Stomach (tissue), 9 donors: ENCODE results near the gene THY1. TPM values are rescaled to one million over a fixed set of nuclear protein-coding genes. Genes with fewer than 3 reads are reported as not detected.
A peak's percentile ranks its signal among the peaks of the same experiment; 100 is the strongest.

Source experiments
- DNase-seq, 2 donors: peaks; one replicate each; pipeline versions ENCODE4 v3.0.0 to v3.0.0-alpha.2; 2013 to 2019
- H3K27ac ChIP-seq, 5 donors: fragments of 200-600 bp in 4 of 5; sonication (generic) in 4 of 5; one replicate each; pipeline ENCODE4 v1.5.1; 2013 to 2019; ENCODE audit warnings: mild to moderate bottlenecking in 1 of 5, moderate library complexity in 1 of 5
- H3K27me3 ChIP-seq, 3 donors: fragments of 200-600 bp; sonication (generic); one replicate each; pipeline ENCODE4 v1.5.1; 2017 to 2019; ENCODE audit warnings: mixed run types in 1 of 3
- H3K36me3 ChIP-seq, 4 donors: fragments of 200-600 bp; sonication (generic); 1 replicate in 3 of 4; 2 replicates in 1 of 4; pipeline ENCODE4 v1.5.1; 2016 to 2019
- H3K4me1 ChIP-seq, 4 donors: fragments of 200-600 bp; sonication (generic); one replicate each; pipeline ENCODE4 v1.5.1; 2016 to 2019
- H3K4me3 ChIP-seq, 4 donors: fragments of 200-600 bp; sonication (generic) in 3 of 4; one replicate each; pipeline ENCODE4 v1.5.1; 2016 to 2019; ENCODE audit warnings: mild to moderate bottlenecking in 1 of 4
- H3K9me3 ChIP-seq, 4 donors: fragments of 200-600 bp; sonication (generic); one replicate each; pipeline ENCODE4 v1.5.1; 2016 to 2019
- CTCF ChIP-seq, 7 experiments: fragments of 450-650 bp in 4 of 7; fragments of 200-600 bp in 3 of 7; sonication (generic) in 3 of 7; IDR thresholded peaks; one replicate each; pipeline ENCODE4 v1.5.1; 2016 to 2019; ENCODE audit warnings: antibody characterized with exemption in 7 of 7, control low read depth in 2 of 7, mild to moderate bottlenecking in 1 of 7
- EP300 ChIP-seq: sonication (generic); formaldehyde crosslinking; IDR thresholded peaks from one replicate; pipeline ENCODE4 v1.6.1; 2017; ENCODE audit warnings: antibody characterized with exemption
- POLR2A ChIP-seq, 4 donors: fragments of 450-650 bp; IDR thresholded peaks; one replicate each; pipeline ENCODE4 v1.6.1; 2016; ENCODE audit warnings: antibody characterized with exemption in 4 of 4, control low read depth in 2 of 4, mild to moderate bottlenecking in 1 of 4, moderate library complexity in 1 of 4
- POLR2AphosphoS5 ChIP-seq, 3 donors: sonication (generic); formaldehyde crosslinking; IDR thresholded peaks; one replicate each; pipeline ENCODE4 v1.6.1; 2016; ENCODE audit warnings: antibody characterized with exemption in 3 of 3
- WGBS, 5 donors: extraction: QIAGEN DNeasy Blood & Tissue Kit in 3 of 5; methylation state at CpG; one replicate each; pipeline versions ENCODE4 v1.1.5 to v1.1.7; 2013 to 2018; 5-methylcytosine and 5-hydroxymethylcytosine counted together
- intact Hi-C: fragments of 100-400 bp; cut with DNase I; formaldehyde crosslinking; loops from one replicate; pipeline ENCODE4 v1.15.1; 2023; ENCODE audit warnings: low total_unique reads
- polyA plus RNA-seq, 3 donors: library from polyadenylated mRNA; stranded (reverse); fragments of 200-250 nt; gene quantifications; one replicate each; pipeline ENCODE4 v1.2.3, GENCODE V29; 2013
- total RNA-seq, 5 donors: library from RNA; depleted of rRNA; stranded (reverse); fragments of >200 nt; gene quantifications; one replicate each; pipeline versions ENCODE4 v1.1.0 to v1.2.3, GENCODE V29; 2014 to 2016
- donor health status: healthy with polysubstance abuse.
- donor health status: Bipolar disorder and iron deficiency.
- donor health status: healthy.

Gene THY1
- total and polyA plus RNA-seq, 8 donors = 1.2 to 13.7 (median 7.9) TPM

- Histone ChIP-seq H3K36me3 (no peaks in the 10 kb centered on the region), H3K4me3 (no peak overlapping the region), H3K9me3 (no peaks in the 10 kb centered on the region), H3K27me3 (no peaks in the 10 kb centered on the region), H3K4me1 (peaks cover 39 to 79% (median 60%) of the 10 kb centered on the region in 4 donors), H3K27ac (peak overlapping the region in 1 of 5 donors; percentile 93)
- intact Hi-C loops = no loop called here
- DNase-seq = peak in 1 of 2 donors; percentile 18
- 38 to 63% (median 53%) methylated on average over 10 of the region's 10 CpGs for WGBS, 5 donors
- TF ChIP-seq EP300 (no peak), CTCF (IDR thresholded peaks at IDR 0.05) (no peak), POLR2AphosphoS5 (IDR thresholded peaks at IDR 0.05) (no peak), POLR2A (IDR thresholded peaks at IDR 0.05) (no peak)
Measured at GRCh38 chr11:119378851-119379465, 44.0 kb downstream of the THY1 start.

- Histone ChIP-seq H3K4me1 (peaks cover 39 to 86% (median 63%) of the 10 kb centered on the region in 4 donors), H3K36me3 (no peaks in the 10 kb centered on the region), H3K27me3 (no peaks in the 10 kb centered on the region), H3K9me3 (no peaks in the 10 kb centered on the region), H3K27ac (peak overlapping the region in 3 of 5 donors; percentile 81 to 93 (median 81)), H3K4me3 (no peak overlapping the region)
- intact Hi-C loops = no loop called here
- TF ChIP-seq EP300 = no peak
- TF ChIP-seq CTCF (IDR thresholded peaks at IDR 0.05) = no peak
- TF ChIP-seq POLR2AphosphoS5 (IDR thresholded peaks at IDR 0.05) = no peak
- TF ChIP-seq POLR2A (IDR thresholded peaks at IDR 0.05) = no peak
- no peak for DNase-seq
- WGBS, 5 donors = 65 to 81% (median 75%) methylated on average over 5 to 6 of the region's 6 CpGs
Measured at GRCh38 chr11:119377961-119378667, 44.9 kb downstream of the THY1 start.

- 31 to 52% (median 44%) methylated on average over 11 to 12 of the region's 12 CpGs for WGBS, 5 donors
- Histone ChIP-seq H3K9me3 (no peaks in the 10 kb centered on the region), H3K27ac (peak overlapping the region in 4 of 5 donors; percentile 77 to 93 (median 81)), H3K4me3 (no peak overlapping the region), H3K36me3 (no peaks in the 10 kb centered on the region), H3K27me3 (no peaks in the 10 kb centered on the region), H3K4me1 (peaks cover 37 to 88% (median 61%) of the 10 kb centered on the region in 4 donors)
- intact Hi-C loops = no loop called here
- no peak for TF ChIP-seq POLR2AphosphoS5 (IDR thresholded peaks at IDR 0.05)
- no peak for TF ChIP-seq CTCF (IDR thresholded peaks at IDR 0.05)
- TF ChIP-seq POLR2A (IDR thresholded peaks at IDR 0.05) = no peak
- TF ChIP-seq EP300 = no peak
- peak in 1 of 2 donors; percentile 28 for DNase-seq
Measured at GRCh38 chr11:119377112-119377901, 45.7 kb downstream of the THY1 start.

GRCh38 chr11:119376197-119376847 is 46.6 kb downstream of the THY1 start:
- Histone ChIP-seq H3K27me3 (no peaks in the 10 kb centered on the region), H3K4me1 (peaks cover 34 to 91% (median 58%) of the 10 kb centered on the region in 4 donors), H3K4me3 (peak overlapping the region in 1 of 4 donors; percentile 5), H3K36me3 (no peaks in the 10 kb centered on the region), H3K9me3 (no peaks in the 10 kb centered on the region), H3K27ac (peak overlapping the region; percentile 5 to 93 (median 81))
- WGBS, 5 donors = 23 to 54% (median 47%) methylated on average over 3 to 11 of the region's 11 CpGs
- intact Hi-C loops = no loop called here
- DNase-seq = peak; percentile 80 to 84
- TF ChIP-seq EP300 (no peak), POLR2AphosphoS5 (IDR thresholded peaks at IDR 0.05) (peak in 1 of 3 donors; percentile 51), POLR2A (IDR thresholded peaks at IDR 0.05) (no peak), CTCF (IDR thresholded peaks at IDR 0.05) (no peak)
